NCI-H345 treated with DMSO at 0.1 percent for 48 hours (cell line): ENCODE data around the gene FNDC3B.

Experiments used
- DNase-seq: peaks from one replicate; lab custom pipeline; 2025; ENCODE audit not compliant: unreplicated experiment; lab: John Stamatoyannopoulos, UW

FNDC3B gene

DNA sequence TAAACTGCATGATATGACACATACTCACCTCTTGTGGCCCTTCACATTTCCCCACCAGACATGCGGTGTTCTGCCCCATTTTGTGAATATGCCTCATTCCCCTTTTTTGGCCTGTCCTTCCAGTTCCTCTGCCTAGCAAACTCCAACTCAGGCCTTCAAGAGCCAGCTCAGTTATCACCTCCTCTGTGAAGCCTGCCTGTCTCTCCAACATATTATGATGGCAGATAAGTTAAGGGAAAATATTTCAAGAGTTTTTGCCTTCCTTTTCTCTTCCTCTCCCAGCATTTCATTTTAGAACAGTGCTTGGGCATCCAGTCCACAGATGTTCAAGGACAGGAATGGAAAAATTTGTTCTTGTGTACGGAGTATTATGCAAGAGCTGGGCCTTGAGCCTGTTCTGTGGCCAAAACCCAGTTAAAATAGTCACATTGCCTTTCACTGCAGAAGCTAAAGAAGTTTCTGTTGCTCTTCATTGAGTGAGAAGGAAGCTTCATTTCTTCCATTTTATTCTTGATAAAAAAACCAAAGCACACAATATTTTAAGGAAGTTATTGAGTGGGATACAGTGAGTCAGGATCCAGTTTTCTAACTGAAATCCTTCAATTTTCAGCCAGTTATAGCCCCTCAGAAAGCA, 216.8 kb downstream of the FNDC3B start:
- no peak for DNase-seq

DNA sequence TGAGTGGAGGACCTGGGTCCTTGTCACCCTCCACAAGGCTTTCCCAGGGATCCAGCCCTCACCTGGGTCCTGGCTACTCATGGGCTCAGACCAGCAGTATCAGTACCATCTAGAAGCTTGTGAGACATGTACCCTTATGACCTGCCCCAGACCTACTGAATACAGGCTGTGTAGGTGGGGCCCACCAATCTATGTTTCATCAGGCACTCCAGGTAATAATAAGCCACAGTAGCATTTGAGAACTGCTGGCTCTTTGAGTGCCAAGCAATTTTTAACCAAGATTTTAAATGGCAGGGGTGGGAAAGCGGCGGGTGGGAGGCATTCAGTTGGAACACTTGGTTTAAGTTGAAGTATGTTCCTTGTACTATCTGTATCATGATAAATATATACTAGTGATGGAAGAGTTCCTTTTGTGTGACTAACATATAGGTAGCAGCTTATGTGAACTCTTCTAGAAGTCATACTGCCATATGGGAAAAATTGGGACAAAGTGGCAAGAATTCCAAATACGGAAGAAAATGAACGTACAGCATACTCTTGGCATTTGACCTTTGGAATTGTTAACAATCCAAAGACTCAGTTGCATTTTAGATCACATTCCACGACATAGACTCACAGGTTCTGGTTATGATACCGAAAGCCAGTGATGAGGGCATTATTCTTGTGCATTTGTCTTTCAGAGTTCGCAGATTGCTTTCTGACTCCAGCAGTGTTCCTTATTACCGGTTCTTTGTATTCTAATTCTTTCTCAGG, 218.4 kb downstream of the FNDC3B start:
- no peak for DNase-seq

DNA sequence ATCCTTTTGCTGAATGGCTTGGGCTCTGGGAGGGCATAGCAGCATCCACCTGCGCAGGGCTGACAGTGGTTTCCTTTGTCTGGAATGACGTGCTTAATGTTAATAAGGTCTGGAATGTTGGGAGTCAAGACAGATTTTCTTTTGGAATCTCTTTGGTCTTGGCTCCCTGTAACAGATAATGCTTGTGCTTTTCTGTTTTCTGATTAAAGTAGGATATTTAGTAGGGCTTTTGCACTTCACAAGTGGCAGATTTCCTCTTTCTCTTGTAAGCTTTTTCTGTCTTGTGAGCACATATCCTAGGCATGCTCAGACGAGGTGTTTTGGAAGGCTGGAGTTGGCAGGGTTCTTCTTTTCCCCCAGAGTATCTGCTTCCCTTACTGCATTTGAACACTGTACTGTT, 219.2 kb downstream of the FNDC3B start:
- no peak for DNase-seq

DNA sequence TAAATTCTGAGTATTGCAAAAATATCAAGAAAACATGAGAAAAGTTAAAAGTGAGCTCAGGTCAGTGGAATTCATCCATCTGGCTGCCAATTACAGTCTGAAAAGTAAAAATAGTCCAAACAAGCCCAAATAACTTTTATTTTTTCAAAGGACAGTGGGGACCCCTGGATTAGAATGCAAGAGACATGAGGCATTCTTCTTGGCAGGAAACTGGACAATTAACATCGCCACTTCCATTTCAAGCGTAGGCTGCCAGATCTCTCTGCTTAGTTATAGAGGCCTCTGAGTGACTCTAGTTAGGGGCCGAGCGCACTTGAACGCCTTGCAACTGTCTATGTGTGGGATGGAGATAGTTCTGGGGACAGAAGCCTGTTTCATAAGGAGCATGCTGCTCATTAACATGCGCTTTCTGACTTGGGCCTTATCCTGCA, 219.7 kb downstream of the FNDC3B start:
- no peak for DNase-seq

DNA sequence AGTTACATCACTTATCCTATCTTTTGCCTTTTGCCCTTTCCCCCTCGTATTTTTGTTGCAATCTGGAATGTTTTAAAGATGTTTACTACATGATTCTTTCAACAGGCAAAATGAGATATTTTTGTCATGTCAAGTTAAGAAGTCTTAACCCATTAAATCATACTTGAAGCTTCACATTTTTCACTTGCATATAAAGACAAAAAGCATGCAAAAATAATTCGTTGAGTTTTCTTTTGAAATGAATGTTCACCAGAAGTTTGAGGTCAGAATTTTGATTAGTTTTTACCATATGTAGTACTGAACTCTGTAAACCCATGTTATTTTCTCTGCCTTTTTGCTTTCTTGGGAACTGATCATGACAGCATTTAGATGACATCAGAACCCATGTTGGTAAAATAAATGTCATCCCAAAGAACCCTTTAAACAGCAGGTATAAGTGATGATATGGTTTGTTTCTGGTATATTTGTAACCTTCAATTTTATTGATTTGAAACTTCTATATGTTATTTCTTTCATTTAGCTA, 220.4 kb downstream of the FNDC3B start:
- no peak for DNase-seq

DNA sequence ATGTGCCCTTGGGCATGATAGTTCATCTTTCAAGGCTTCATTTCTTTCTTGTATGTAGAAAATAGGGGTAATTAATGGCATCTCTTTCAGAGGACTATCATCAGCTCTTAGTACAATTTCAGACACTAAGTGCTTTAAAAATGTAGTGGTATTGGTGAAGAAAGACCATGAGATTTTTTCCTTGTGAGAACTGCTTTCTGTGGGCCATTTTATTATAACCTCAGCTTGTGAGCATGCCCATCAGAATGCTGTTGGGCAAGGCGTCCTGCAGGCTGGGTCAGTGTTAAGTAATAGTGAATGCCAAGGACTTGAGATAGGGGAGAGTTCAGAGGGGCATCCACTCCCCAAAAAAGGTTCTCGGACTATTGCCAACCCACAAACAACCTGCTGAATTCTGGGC, 221.0 kb downstream of the FNDC3B start:
- DNase-seq = no peak

DNA sequence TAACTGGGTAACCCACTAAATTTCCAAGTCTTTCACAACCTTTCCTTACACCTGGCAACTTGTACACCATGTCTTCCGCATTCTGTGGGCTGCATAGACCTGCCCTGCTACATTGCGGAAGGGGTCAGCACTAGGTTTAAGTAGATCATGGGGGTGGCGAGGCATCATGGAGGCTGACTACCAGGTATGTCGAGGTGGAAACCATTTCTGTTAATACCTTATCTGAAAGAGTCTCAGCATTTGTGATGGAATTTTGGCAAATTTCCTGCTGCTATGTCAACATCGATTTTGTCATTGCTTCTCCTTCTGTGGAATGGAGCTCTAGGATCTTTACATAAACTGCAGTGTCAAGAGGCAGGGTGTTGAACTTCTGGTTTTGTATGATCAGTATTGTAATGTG, 221.7 kb downstream of the FNDC3B start:
- no peak for DNase-seq

DNA sequence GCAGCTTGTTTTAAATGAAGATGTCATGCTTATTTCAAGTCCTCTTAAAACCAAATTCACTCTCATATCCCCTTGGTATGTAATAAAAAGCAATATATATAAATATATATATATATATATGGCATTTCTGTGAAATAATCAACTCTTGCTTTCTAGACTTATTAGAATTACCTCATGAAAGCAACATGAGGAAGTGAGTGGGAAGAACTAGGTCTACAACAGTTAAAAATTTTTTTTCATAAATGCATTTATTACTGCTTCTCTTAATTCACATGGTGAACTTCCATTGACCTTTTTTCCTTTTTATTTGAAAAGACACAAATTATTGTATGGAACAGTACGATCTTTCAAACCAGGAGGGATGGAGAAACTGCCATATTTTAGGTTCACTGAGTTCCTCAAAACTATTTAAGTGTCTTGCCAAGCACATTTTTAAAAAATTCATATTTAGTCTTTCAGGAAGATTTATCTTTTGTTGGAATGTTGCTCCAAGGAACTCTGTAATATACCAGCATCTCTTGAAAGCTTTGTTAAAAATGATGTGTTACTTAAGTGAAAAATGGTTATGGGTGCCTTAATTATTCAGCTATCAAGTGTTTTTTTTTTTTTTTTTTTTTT, 223.7 kb downstream of the FNDC3B start:
- no peak for DNase-seq

DNA sequence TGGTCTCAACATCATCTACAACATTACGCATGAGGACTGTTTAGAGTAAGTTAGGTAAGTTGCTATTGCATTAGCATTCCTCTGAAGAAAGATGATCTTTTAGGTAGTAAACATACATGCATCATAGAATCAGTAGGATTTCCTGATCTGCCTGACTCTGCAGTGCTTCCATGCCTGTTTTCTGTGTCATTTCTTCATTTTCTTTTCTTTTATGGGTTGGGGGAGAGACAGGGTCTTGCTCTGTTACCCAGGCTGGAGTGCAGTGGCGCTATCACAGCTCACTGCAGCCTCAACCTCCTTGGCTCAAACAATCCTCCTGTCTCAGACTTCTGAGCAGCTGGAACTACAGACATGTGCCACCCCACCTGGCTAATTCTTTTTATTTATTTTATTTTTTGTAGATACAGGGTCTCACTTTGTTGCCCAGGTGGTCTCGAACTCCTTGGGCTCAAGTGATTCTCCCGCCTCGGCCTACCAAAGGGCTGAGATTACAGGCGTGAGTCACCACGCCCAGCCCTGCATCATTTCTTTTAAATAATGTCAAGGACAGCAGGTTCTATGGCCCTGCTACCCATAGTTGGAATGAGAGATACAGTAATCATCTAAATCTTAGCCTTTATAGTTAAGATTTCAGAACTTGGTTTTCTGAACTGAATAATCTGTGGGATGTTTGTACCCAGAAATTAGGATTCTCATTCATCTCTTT, 224.6 kb downstream of the FNDC3B start:
- DNase-seq = no peak

DNA sequence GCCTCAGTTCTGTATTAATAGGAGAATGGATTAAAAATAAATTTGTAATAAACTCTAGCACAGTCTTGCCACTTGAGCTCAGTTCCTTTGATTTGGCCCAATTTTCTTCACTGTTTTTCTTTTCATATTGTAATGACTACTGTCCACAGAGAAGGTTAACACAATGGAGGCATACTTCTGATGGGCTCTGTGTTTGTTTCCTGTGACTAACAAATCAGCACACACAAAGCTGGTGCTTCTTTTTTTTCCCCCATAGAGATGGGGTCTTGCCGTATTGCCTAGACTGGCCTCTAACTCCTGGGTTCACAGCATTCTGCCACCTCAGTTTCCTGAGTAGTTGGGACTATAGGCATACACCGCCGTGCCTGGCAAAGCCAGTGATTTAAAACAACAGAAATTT, 226.7 kb downstream of the FNDC3B start:
- DNase-seq = no peak

DNA sequence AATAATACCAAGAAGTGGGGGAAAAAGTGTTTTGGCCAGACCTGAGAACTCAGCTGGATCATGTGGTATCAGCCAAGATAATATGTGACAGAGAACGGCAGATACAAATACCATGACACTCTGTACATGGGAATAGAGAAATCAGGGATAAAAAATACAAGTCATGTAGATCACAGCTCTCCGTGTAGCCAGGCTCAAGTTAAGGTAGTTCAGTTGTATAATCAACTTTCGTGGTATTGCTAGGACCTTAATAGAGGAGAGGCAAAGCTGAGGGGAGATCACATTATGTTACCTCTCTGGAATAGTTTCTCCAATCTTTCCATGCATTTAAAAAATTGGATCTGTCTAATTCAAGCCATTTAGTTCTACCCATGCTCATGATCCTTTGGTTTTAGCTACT, 229.0 kb downstream of the FNDC3B start:
- DNase-seq = no peak

DNA sequence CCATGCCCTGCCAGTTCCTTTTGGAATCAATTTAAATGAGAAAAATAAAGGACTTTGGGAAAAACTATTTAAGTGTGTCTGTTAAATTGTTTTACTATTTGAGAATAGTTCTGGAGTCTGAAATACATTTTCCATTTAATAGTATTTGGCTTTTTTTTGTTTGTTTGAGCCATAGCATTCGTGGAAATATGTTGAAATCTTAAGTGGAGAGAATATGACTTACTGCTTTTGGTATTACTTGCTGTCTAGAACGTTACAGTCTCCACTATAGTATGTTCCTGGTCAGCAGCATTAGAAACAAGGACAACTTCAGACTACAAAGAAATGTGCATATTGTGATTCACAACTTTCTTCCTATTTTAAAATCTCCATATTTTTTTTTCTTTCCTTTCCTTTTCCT, 229.5 kb downstream of the FNDC3B start:
- DNase-seq = no peak

DNA sequence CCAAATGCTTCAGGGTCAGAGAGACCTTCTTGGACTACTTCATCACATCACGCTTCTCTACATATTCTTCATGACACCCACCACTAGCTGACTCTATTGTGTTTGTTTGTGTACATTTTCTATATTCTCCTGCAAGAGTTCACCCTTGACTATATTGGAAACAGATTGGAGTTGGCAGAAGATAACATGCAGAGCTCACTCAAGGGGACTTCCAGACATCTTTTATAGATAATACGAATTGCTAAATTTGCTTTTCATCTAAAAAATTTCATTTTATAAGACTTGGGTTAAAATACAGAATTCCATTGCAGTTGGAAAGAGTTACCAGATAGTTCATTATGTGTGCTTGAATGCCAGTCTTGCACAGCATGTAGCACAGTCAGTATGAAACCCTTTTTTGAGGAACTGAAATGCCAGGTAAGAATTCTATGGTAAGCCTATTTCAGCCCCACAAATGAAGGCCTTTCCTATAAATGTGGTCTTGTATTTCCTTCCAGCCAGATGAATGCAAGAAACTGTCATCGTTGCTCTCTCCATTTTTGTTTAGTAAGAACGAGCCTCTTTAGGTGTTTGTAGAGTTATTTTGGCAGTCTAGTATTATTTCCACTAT, 231.3 kb downstream of the FNDC3B start:
- no peak for DNase-seq

DNA sequence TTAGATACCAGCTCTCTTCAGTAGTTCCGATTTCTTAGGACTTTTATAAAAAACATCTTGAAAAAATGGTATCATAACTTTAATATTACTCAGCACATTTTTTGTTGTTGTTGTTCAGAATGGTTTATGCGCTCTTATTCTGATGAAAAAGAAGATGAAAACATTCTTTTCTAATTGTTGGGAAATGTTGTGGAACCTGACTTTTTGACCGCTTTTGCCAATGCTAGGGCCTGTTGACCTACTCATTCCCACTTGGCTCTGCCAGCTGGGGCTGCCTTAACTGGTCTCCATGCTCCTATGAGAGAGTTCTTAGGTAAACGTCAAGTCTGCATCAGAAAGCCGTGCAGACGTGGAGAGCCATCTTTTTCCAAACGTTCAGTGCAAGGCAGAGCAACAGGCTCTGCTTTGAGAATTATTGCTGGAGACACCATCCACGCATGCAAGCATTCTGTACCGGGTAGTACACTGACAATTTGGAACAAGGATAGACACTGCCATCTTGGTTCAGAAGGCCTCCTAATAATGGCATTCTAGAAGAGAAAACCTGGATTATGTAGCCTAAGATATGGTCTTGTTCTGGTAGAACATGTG, 232.1 kb downstream of the FNDC3B start:
- no peak for DNase-seq

DNA sequence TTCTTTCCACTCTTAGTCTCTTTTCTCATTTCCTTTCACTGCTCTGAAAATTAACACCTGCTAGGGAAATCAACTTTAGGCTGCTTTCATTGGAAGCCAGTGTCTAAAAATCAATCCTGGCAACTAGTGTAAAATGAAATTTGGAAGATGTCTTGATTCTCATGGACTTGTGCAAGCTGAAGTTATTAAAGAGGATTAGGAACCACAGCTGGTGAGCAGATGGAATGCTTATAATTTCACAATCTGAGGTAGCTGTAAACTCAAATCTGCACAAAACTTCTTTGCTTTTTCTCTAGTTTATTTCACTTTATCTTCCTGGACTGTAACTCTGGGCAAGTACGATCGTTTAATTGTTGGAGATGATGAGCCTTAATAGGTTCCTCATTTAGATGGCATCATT, 233.3 kb downstream of the FNDC3B start:
- no peak for DNase-seq

DNA sequence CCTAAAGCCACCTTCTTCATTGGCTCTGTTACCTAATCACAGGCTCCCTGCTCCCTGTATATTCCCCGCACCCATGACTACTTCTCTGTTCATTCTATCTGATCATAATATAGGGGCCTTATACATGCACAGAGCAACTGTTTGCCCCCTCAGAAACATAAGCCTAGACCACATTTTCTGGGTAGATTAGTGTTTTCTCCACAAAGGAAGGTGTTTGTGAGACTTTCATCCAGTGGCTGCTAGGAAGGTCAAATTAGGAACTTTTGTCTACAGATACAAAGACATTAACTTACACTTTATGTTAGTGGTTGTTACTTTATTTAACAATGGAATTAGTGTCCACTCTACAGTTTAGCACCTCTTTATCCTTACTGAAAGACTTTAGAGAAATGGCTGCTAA, 234.0 kb downstream of the FNDC3B start:
- no peak for DNase-seq

DNA sequence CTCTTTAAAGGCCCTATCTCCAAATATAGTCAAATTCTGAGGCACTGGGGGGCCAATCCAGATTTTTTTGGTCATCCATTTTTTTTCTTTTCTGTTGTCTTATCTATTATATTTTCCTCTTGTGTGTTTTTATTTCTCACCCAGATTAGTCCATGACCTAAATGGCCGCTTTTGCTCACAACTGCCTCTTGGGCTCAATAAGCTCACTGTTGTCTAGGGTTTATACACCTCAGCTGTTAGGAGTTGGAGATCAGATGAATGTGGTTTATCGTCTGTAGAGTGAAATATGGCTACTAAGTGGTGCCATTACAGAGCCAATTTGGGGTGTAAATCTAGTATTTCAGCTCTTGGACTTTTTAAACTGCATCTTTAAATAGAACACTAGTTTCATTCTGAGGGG, 235.5 kb downstream of the FNDC3B start:
- no peak for DNase-seq

DNA sequence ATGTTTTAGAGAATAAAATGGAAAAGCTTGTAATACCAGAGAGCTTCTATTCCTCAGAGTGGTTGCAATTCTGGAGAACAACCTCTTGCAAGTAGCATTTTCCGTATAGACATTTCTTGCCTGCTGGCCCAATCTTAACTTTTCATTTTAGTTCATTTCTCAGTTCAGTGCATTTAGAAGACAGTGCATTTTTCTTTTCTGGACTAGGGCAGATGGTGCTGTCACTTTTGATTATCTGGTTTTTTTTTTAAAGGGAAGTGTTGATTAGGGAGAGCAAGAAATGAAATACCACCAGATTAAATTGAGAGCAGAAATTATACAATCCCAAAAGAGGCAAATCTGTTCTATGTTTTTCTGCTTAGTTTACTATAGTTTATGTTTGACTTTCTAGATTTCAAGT, 236.2 kb downstream of the FNDC3B start:
- no peak for DNase-seq

DNA sequence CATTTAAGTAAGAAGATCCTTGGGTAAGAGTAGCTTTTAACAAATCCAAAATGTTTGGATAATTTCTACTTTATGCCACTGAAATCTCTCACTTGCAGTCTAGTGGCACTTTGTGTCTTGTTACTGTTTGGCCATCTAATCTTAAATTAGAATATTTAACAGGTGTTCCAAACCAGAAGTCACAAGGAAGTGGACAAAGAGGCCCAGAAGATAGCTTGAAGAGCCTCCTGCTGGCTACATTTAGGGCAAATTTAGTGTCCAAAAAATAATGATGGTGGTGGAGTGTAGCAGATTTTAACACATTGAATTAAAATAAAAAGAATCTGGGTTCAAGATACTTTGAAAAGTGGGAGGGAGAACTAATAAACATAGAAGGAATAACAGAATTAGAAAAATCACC, 236.7 kb downstream of the FNDC3B start:
- no peak for DNase-seq

DNA sequence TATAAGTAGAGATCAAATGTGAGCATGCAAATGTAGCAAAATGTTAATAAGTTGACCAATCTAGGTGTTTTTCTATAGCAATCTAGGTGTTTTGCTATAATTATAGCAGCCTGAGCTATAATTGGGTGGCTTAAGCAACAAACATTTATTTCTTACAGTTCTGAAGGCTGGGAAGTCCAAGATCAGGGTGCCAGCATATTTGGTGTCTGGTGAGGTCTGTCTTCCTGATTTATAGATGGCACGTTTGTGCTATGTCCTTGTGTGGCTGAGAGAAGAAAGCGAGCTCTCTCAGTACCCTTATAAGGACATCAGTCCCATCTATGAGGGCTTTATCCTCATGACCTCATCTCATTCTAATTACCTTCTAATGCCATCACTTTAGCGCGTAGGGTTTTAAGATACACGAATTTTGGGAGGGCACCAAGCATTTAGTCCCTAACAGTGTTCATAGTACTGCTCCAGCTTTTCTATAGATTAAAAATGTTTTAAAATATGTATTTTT, 237.8 kb downstream of the FNDC3B start:
- DNase-seq = no peak

DNA sequence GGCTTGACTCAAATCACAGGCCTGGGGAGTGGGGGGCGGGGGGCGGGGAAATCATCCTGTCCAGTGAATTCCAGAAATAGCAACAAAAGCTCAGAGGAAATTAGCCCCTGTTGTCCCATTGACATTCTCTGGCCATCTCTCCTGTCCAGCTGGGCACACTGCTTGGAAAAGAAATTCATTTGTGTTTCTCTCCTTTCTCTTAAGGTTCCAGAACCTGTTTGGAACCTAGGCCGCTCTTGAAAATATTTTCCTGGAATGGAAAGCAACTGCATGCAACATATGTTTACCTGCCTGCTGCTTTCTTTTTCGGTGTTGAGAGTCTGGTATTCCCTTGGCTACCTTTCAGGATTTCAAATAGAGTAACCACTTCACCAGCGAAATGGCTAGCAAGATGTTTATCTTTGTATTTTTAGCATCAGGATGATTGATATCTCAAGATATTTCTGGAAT, 239.8 kb downstream of the FNDC3B start:
- no peak for DNase-seq
